Cardiac fibroblast (primary cell): ENCODE data around the gene HOXA10.

Experiments
- DNase-seq, 2 donors: peaks; one replicate each; pipeline versions ENCODE4 v3.0.0 to v3.0.0-alpha.2; 2010; ENCODE audit warnings: low read depth in 2 of 2
- H3K4me3 ChIP-seq, 2 donors: replicated peaks in 1 of 2; 1 replicate in 1 of 2; 2 replicates in 1 of 2; pipeline ENCODE4 v1.5.1; 2011; ENCODE audit warnings: low read depth in 2 of 2, low read length in 2 of 2, mild to moderate bottlenecking in 2 of 2, moderate library complexity in 1 of 2
- CTCF ChIP-seq: IDR thresholded peaks from one replicate; pipeline ENCODE4 v1.5.1; 2011; ENCODE audit warnings: low read depth, mild to moderate bottlenecking, low read length, inconsistent platforms

The HOXA10 gene

GRCh38 chr7:27180431-27181420 is 6.6 kb upstream of the HOXA10 start:
- no peak overlapping the region for H3K4me3 ChIP-seq

GRCh38 chr7:27179503-27180430 is 5.6 kb upstream of the HOXA10 start:
- peak overlapping the region in 1 of 2 donors; percentile 4 for H3K4me3 ChIP-seq
- peak; percentile 77 for TF ChIP-seq CTCF
- DNase-seq, result peak; percentile 49 to 50

More at GRCh38 chr7:27180431-27181420, 6.6 kb upstream of the HOXA10 start:
- TF ChIP-seq CTCF, result no peak
- no peak for DNase-seq

GRCh38 chr7:27179030-27179429 is 4.9 kb upstream of the HOXA10 start:
- no peak for TF ChIP-seq CTCF
- no peak overlapping the region for H3K4me3 ChIP-seq
- no peak for DNase-seq

GRCh38 chr7:27178366-27178765 is 4.2 kb upstream of the HOXA10 start:
- DNase-seq, result no peak
- no peak overlapping the region for H3K4me3 ChIP-seq
- no peak for TF ChIP-seq CTCF

- no peak for DNase-seq
- no peak overlapping the region for H3K4me3 ChIP-seq
- TF ChIP-seq CTCF, result no peak
Observed at GRCh38 chr7:27177795-27178320, 3.7 kb upstream of the HOXA10 start.

GRCh38 chr7:27176962-27177794 is 3.1 kb upstream of the HOXA10 start:
- no peak for TF ChIP-seq CTCF
- no peak overlapping the region for H3K4me3 ChIP-seq
- DNase-seq, result no peak
